HepG2 (cell line): ENCODE data around the gene KCTD15. TPM values are rescaled to one million over a fixed set of nuclear protein-coding genes. Genes with fewer than 3 reads are reported as not detected.

Experiments used
- CBFB ChIP-seq: sonication (generic); formaldehyde crosslinking; IDR thresholded peaks from 2 replicates; pipeline ENCODE4 v1.4.0; 2020; ENCODE audit warnings: missing genetic modification reagents
- DNMT3B ChIP-seq: conservative IDR thresholded peaks from 2 replicates; pipeline ENCODE4 v1.6.1; 2016; ENCODE audit warnings: missing biosample characterization, control low read depth
- ETV5 ChIP-seq: IDR thresholded peaks from 2 replicates; pipeline ENCODE4 v1.6.1; 2018; ENCODE audit warnings: missing biosample characterization, missing genetic modification reagents, inconsistent platforms, borderline replicate concordance
- FOXK1 ChIP-seq: sonication (generic); formaldehyde crosslinking; IDR thresholded peaks from 2 replicates; pipeline ENCODE4 v1.4.0; 2020; ENCODE audit warnings: low read depth, missing genetic modification reagents, borderline replicate concordance
- GATAD2A ChIP-seq: IDR thresholded peaks from 2 replicates; pipeline ENCODE4 v1.6.1; 2016
- HNRNPLL ChIP-seq: fragments of 200-400 bp; formaldehyde crosslinking; IDR thresholded peaks from 2 replicates; pipeline ENCODE4 v1.6.1; 2017; ENCODE audit warnings: mild to moderate bottlenecking, low read depth, low read length; ENCODE audit not compliant: poor library complexity, severe bottlenecking
- KDM6A ChIP-seq: IDR thresholded peaks from 2 replicates; pipeline ENCODE4 v1.6.1; 2016; ENCODE audit warnings: low read depth
- LCORL ChIP-seq, 2 experiments: fragments of 450-650 bp in 1 of 2; sonication (generic) in 1 of 2; formaldehyde crosslinking in 1 of 2; IDR thresholded peaks; 2 replicates each; pipeline versions ENCODE4 v1.5.0 to v1.6.1; 2017 to 2020; ENCODE audit warnings: antibody characterized with exemption in 1 of 2, missing genetic modification reagents in 1 of 2
- SIX4 ChIP-seq: sonication (generic); formaldehyde crosslinking; IDR thresholded peaks from 2 replicates; pipeline ENCODE4 v1.4.0; 2020; ENCODE audit warnings: missing genetic modification reagents
- ZMYM3 ChIP-seq: sonication (generic); formaldehyde crosslinking; IDR thresholded peaks from 2 replicates; pipeline ENCODE4 v1.5.1; 2020; ENCODE audit warnings: mild to moderate bottlenecking, missing genetic modification reagents
- ZNF724P ChIP-seq: sonication (generic); formaldehyde crosslinking; IDR thresholded peaks from 2 replicates; pipeline ENCODE4 v1.8.0; 2022; ENCODE audit warnings: missing genetic modification reagents, borderline replicate concordance
- ZNF768 ChIP-seq: sonication (generic); formaldehyde crosslinking; IDR thresholded peaks from 2 replicates; pipeline ENCODE4 v1.4.0; 2020; ENCODE audit warnings: missing genetic modification reagents
- polyA plus RNA-seq, 8 experiments: library from polyadenylated mRNA; depleted of rRNA in 3 of 8; stranded (reverse) in 7 of 8; unstranded in 1 of 8; fragments of >200 nt; fragmentation: Illumina TruSeq in 4 of 8; extraction: Trizol in 4 of 8; gene quantifications; 2 replicates each; pipeline versions ENCODE4 v1.2.1 to v1.2.3, GENCODE V29; 2011 to 2016; ENCODE audit warnings: low read depth in 4 of 8, missing spikeins in 1 of 8, mixed read lengths in 1 of 8; ENCODE audit not compliant: insufficient read depth in 1 of 8
- total RNA-seq, 5 experiments: library from RNA; depleted of rRNA; stranded (reverse); fragments of >200 nt; fragmentation: Illumina TruSeq; extraction: Trizol; gene quantifications; 2 replicates each; pipeline ENCODE4 v1.2.3, GENCODE V29; 2016; ENCODE audit warnings: low read depth in 1 of 5
- TF ChIP-seq, protein P1 (sequence below): sonication (generic); formaldehyde crosslinking; conservative IDR thresholded peaks from 2 replicates; pipeline ENCODE4 v1.8.0; 2022; ENCODE audit warnings: missing genetic modification reagents
- TF ChIP-seq, protein P2 (sequence below): sonication (generic); formaldehyde crosslinking; IDR thresholded peaks from 2 replicates; pipeline ENCODE4 v1.4.0; 2020; ENCODE audit warnings: mild to moderate bottlenecking, missing genetic modification reagents, borderline replicate concordance
- TF ChIP-seq, protein P3 (sequence below): sonication (generic); formaldehyde crosslinking; IDR thresholded peaks from 2 replicates; pipeline ENCODE4 v1.4.0; 2020; ENCODE audit warnings: missing genetic modification reagents
- TF ChIP-seq, protein P4 (sequence below), 2 experiments: sonication (generic) in 1 of 2; formaldehyde crosslinking in 1 of 2; IDR thresholded peaks; 2 replicates each; pipeline versions ENCODE4 v1.5.1 to v1.6.1; 2011 to 2020; ENCODE audit warnings: borderline replicate concordance in 1 of 2, low read depth in 1 of 2, low read length in 1 of 2, mild to moderate bottlenecking in 1 of 2, missing genetic modification reagents in 1 of 2, moderate library complexity in 1 of 2
- TF ChIP-seq, protein P5 (sequence below): sonication (generic); formaldehyde crosslinking; IDR thresholded peaks from 2 replicates; pipeline ENCODE4 v1.5.0; 2020; ENCODE audit warnings: missing genetic modification reagents, mild to moderate bottlenecking, borderline replicate concordance

The KCTD15 gene
- total and polyA plus RNA-seq, 2 of the 13 experiments (the other 11 are each of a cell fraction or from before 2014, with no cell fraction given), result 13.2 to 16.7 TPM

DNA sequence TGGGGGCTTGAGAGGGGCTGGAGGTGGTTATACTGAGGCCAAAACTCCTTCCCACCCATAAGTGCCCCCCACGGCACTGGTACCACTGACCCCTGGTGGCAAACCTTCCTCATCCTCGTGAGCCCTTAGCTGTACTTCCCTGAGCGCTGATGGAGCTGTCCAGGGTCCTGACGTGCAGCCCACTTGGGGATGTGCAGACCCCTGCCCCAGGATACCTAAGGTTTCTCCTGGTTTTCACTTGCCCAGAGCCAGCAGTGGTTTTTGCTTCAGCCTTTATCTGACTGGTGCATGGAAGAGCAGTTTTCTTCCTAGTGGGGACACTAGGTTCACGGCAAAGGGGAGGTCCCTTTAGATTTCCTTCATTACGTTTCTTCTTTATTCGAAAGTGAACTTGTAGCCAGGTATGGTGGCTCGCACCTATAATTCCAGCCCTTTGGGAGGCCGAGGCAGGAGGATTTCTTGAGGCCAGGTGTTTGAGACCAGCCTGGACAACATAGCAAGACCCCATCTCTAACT is 28.7 kb upstream of the KCTD15 start (continued):
- TF ChIP-seq, protein P1, sequence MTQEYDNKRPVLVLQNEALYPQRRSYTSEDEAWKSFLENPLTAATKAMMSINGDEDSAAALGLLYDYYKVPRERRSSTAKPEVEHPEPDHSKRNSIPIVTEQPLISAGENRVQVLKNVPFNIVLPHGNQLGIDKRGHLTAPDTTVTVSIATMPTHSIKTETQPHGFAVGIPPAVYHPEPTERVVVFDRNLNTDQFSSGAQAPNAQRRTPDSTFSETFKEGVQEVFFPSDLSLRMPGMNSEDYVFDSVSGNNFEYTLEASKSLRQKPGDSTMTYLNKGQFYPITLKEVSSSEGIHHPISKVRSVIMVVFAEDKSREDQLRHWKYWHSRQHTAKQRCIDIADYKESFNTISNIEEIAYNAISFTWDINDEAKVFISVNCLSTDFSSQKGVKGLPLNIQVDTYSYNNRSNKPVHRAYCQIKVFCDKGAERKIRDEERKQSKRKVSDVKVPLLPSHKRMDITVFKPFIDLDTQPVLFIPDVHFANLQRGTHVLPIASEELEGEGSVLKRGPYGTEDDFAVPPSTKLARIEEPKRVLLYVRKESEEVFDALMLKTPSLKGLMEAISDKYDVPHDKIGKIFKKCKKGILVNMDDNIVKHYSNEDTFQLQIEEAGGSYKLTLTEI (CRISPR knock-in tag), result no peak
- no peak for TF ChIP-seq DNMT3B (CRISPR knock-in tag)
- TF ChIP-seq, protein P2, sequence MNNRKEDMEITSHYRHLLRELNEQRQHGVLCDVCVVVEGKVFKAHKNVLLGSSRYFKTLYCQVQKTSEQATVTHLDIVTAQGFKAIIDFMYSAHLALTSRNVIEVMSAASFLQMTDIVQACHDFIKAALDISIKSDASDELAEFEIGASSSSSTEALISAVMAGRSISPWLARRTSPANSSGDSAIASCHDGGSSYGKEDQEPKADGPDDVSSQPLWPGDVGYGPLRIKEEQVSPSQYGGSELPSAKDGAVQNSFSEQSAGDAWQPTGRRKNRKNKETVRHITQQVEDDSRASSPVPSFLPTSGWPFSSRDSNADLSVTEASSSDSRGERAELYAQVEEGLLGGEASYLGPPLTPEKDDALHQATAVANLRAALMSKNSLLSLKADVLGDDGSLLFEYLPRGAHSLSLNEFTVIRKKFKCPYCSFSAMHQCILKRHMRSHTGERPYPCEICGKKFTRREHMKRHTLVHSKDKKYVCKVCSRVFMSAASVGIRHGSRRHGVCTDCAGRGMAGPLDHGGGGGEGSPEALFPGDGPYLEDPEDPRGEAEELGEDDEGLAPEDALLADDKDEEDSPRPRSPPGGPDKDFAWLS (CRISPR knock-in tag), result no peak
- TF ChIP-seq GATAD2A, result no peak
- TF ChIP-seq, protein P3, sequence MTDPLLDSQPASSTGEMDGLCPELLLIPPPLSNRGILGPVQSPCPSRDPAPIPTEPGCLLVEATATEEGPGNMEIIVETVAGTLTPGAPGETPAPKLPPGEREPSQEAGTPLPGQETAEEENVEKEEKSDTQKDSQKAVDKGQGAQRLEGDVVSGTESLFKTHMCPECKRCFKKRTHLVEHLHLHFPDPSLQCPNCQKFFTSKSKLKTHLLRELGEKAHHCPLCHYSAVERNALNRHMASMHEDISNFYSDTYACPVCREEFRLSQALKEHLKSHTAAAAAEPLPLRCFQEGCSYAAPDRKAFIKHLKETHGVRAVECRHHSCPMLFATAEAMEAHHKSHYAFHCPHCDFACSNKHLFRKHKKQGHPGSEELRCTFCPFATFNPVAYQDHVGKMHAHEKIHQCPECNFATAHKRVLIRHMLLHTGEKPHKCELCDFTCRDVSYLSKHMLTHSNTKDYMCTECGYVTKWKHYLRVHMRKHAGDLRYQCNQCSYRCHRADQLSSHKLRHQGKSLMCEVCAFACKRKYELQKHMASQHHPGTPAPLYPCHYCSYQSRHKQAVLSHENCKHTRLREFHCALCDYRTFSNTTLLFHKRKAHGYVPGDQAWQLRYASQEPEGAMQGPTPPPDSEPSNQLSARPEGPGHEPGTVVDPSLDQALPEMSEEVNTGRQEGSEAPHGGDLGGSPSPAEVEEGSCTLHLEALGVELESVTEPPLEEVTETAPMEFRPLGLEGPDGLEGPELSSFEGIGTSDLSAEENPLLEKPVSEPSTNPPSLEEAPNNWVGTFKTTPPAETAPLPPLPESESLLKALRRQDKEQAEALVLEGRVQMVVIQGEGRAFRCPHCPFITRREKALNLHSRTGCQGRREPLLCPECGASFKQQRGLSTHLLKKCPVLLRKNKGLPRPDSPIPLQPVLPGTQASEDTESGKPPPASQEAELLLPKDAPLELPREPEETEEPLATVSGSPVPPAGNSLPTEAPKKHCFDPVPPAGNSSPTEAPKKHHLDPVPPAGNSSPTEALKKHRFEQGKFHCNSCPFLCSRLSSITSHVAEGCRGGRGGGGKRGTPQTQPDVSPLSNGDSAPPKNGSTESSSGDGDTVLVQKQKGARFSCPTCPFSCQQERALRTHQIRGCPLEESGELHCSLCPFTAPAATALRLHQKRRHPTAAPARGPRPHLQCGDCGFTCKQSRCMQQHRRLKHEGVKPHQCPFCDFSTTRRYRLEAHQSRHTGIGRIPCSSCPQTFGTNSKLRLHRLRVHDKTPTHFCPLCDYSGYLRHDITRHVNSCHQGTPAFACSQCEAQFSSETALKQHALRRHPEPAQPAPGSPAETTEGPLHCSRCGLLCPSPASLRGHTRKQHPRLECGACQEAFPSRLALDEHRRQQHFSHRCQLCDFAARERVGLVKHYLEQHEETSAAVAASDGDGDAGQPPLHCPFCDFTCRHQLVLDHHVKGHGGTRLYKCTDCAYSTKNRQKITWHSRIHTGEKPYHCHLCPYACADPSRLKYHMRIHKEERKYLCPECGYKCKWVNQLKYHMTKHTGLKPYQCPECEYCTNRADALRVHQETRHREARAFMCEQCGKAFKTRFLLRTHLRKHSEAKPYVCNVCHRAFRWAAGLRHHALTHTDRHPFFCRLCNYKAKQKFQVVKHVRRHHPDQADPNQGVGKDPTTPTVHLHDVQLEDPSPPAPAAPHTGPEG (CRISPR knock-in tag), result no peak; the same call in 1 of the 2 replicates
- TF ChIP-seq, protein P4, sequence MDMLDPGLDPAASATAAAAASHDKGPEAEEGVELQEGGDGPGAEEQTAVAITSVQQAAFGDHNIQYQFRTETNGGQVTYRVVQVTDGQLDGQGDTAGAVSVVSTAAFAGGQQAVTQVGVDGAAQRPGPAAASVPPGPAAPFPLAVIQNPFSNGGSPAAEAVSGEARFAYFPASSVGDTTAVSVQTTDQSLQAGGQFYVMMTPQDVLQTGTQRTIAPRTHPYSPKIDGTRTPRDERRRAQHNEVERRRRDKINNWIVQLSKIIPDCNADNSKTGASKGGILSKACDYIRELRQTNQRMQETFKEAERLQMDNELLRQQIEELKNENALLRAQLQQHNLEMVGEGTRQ (IDR thresholded peaks at IDR 0.05; ENCODE audit: low read depth, low read length), result no peak
- TF ChIP-seq, protein P4 (CRISPR knock-in tag; IDR thresholded peaks at IDR 0.05; ENCODE audit: borderline replicate concordance), result no peak
- TF ChIP-seq CBFB (CRISPR knock-in tag), result no peak
- TF ChIP-seq ZMYM3, result no peak
- TF ChIP-seq, protein P5, sequence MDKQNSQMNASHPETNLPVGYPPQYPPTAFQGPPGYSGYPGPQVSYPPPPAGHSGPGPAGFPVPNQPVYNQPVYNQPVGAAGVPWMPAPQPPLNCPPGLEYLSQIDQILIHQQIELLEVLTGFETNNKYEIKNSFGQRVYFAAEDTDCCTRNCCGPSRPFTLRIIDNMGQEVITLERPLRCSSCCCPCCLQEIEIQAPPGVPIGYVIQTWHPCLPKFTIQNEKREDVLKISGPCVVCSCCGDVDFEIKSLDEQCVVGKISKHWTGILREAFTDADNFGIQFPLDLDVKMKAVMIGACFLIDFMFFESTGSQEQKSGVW (CRISPR knock-in tag), result no peak
- TF ChIP-seq HNRNPLL, result no peak
- peak; percentile 17; the same call in 1 of the 2 replicates for TF ChIP-seq ETV5 (CRISPR knock-in tag)
- no peak for TF ChIP-seq ZNF768
- no peak for TF ChIP-seq ZNF724P (CRISPR knock-in tag)
- TF ChIP-seq SIX4, result peak; percentile 60; the same call in 1 of the 2 replicates
- TF ChIP-seq KDM6A (CRISPR knock-in tag), result no peak
- TF ChIP-seq LCORL (IDR thresholded peaks at IDR 0.05), result no peak
- no peak for TF ChIP-seq LCORL (CRISPR knock-in tag; IDR thresholded peaks at IDR 0.05)
- peak; percentile 19; the same call in 1 of the 2 replicates for TF ChIP-seq FOXK1 (CRISPR knock-in tag)
